ENCODE measurements around the gene VASP.

Gene VASP

DNA sequence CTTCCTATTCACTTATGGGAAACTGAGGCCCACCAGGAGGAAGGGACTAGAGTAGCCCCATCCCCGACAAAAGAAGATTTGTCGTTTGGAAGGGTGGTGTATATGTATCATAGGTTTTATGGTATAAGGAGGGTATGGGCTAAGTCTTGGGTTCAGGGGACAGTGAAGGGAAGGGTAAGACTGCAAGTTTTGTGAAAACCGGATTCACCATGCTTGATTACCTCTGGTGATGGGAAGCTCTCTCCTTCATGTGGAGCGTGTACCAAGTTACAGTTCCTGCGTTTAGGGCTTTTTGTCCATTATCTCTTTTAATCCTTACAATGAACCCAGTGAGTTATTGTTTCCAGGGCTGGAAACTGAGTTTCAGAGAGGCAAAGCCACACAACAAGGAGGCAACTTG lies 3.8 kb downstream of the VASP start:
- no peaks in the 10 kb centered on the region for H3K27me3 ChIP-seq
- H3K4me1 ChIP-seq, result peaks cover 62 to 81% (median 71%) of the 10 kb centered on the region in 10 experiments
- peak overlapping the region in 5 of 11 experiments; percentile 0 to 95 (median 73); a peak in 8 of 22 replicates for H3K9ac ChIP-seq
- peaks cover 0 to 67% (median 13%) of the 10 kb centered on the region in 11 experiments; a peak in 13 of 22 replicates for H3K36me3 ChIP-seq
- H3K27ac ChIP-seq, result 0 out of 22 replicates have a peak overlapping the region, but pooled peaks of 1 of the 11 experiments have one; percentile 18
- H3K4me3 ChIP-seq, result peak overlapping the region in 4 of 10 experiments; percentile 54 to 99 (median 98); a peak in 8 of 20 replicates
- TF ChIP-seq Cebpa-rat (IDR thresholded peaks at IDR 0.05), result no peak
- no peaks in the 10 kb centered on the region for H3K9me3 ChIP-seq (replicated peaks in 1 of 11)
- peaks cover 8 to 82% (median 52%) of the 10 kb centered on the region in 11 experiments; a peak in 18 of 22 replicates for H4K20me1 ChIP-seq
- peak overlapping the region; percentile 34 to 99 (median 94); a peak in 21 of 22 replicates for H3K4me2 ChIP-seq

GRCh38 chr19:45512881-45513483 lies 5.7 kb downstream of the VASP start:
- Histone ChIP-seq H3K27me3 (no peaks in the 10 kb centered on the region), H3K4me3 (peak overlapping the region in 4 of 10 experiments; percentile 54 to 99 (median 98); a peak in 7 of 20 replicates), H3K9me3 (replicated peaks in 1 of 11) (no peaks in the 10 kb centered on the region), H4K20me1 (peaks cover 8 to 94% (median 57%) of the 10 kb centered on the region in 11 experiments; a peak in 18 of 22 replicates), H3K4me1 (peaks cover 76 to 91% (median 83%) of the 10 kb centered on the region in 10 experiments), H3K4me2 (peak overlapping the region; percentile 67 to 99 (median 94)), H3K9ac (peak overlapping the region in 10 of 11 experiments; percentile 4 to 95 (median 70); a peak in 12 of 22 replicates), H3K36me3 (peaks cover 3 to 85% (median 32%) of the 10 kb centered on the region in 11 experiments; a peak in 21 of 22 replicates), H3K27ac (peak overlapping the region; percentile 80 to 94 (median 86); a peak in 21 of 22 replicates)
- no peak for TF ChIP-seq Cebpa-rat (IDR thresholded peaks at IDR 0.05)

GRCh38 chr19:45514376-45515051 lies 7.2 kb downstream of the VASP start:
- H3K4me1 ChIP-seq, result peaks cover 78 to 97% (median 81%) of the 10 kb centered on the region in 10 experiments
- peak overlapping the region; percentile 67 to 99 (median 94) for H3K4me2 ChIP-seq
- TF ChIP-seq Cebpa-rat (IDR thresholded peaks at IDR 0.05), result no peak
- H3K9me3 ChIP-seq (replicated peaks in 1 of 11), result no peaks in the 10 kb centered on the region
- peak overlapping the region; percentile 66 to 95 (median 71) for H3K9ac ChIP-seq
- H3K36me3 ChIP-seq, result peaks cover 18 to 93% (median 47%) of the 10 kb centered on the region in 11 experiments; a peak in 21 of 22 replicates
- H3K27me3 ChIP-seq, result no peaks in the 10 kb centered on the region
- peak overlapping the region; percentile 80 to 94 (median 86) for H3K27ac ChIP-seq
- peaks cover 11 to 91% (median 71%) of the 10 kb centered on the region in 11 experiments; a peak in 19 of 22 replicates for H4K20me1 ChIP-seq
- peak overlapping the region in 8 of 10 experiments; percentile 20 to 99 (median 40); a peak in 16 of 20 replicates for H3K4me3 ChIP-seq

- peaks cover 13 to 91% (median 70%) of the 10 kb centered on the region in 11 experiments; a peak in 19 of 22 replicates for H4K20me1 ChIP-seq
- no peaks in the 10 kb centered on the region for H3K27me3 ChIP-seq
- no peaks in the 10 kb centered on the region for H3K9me3 ChIP-seq (replicated peaks in 1 of 11)
- peak in 9 of 11 experiments; percentile 35 to 90 (median 75); a peak in 15 of 22 replicates for TF ChIP-seq Cebpa-rat (IDR thresholded peaks at IDR 0.05)
- H3K4me1 ChIP-seq, result peaks cover 72 to 97% (median 76%) of the 10 kb centered on the region in 10 experiments
- H3K4me2 ChIP-seq, result peak overlapping the region; percentile 67 to 99 (median 94)
- H3K4me3 ChIP-seq, result peak overlapping the region in 8 of 10 experiments; percentile 32 to 99 (median 43); a peak in 15 of 20 replicates
- peaks cover 21 to 93% (median 53%) of the 10 kb centered on the region in 11 experiments for H3K36me3 ChIP-seq
- peak overlapping the region; percentile 80 to 94 (median 86) for H3K27ac ChIP-seq
- peak overlapping the region; percentile 66 to 95 (median 72) for H3K9ac ChIP-seq
Measured at GRCh38 chr19:45515081-45515624, 7.9 kb downstream of the VASP start.

DNA sequence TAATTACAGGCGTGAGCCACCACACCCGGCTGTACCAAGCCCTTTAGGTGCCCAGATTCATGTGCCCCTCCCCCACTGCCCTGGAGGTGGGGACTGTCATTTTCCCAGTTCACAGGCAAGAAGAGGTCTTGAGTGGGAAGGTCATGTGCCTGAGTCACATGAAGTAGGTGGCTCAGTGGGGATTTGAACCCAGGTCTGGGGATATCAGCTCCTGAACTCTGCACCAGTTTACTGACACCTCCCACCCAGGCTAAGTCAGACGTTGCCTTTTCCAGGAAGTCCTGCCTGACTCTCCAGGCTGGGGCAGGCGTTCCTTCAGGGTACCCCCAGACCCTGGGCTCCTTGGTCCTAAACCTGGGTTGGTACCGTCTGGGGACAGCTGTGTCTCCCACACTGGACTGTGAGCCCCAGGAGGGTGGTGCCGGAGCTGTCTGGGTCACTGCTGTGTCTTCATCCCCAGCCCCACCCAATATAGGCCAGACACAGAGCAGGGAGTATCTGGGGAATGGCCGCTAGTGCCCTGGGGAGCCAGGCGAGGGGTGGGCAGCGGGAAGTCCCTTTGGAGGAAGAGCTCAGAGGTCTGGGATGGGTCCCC lies 8.6 kb downstream of the VASP start:
- Histone ChIP-seq H4K20me1 (peaks cover 16 to 91% (median 62%) of the 10 kb centered on the region in 11 experiments; a peak in 18 of 22 replicates), H3K4me1 (peaks cover 64 to 97% (median 72%) of the 10 kb centered on the region in 10 experiments), H3K27ac (peak overlapping the region; percentile 63 to 94 (median 86)), H3K9me3 (replicated peaks in 1 of 11) (no peaks in the 10 kb centered on the region), H3K4me3 (peak overlapping the region in 9 of 10 experiments; percentile 8 to 99 (median 43); a peak in 15 of 20 replicates), H3K4me2 (peak overlapping the region; percentile 67 to 99 (median 94)), H3K9ac (peak overlapping the region; percentile 65 to 95 (median 71)), H3K36me3 (peaks cover 27 to 93% (median 54%) of the 10 kb centered on the region in 11 experiments), H3K27me3 (no peaks in the 10 kb centered on the region)
- no peak for TF ChIP-seq Cebpa-rat (IDR thresholded peaks at IDR 0.05)

DNA sequence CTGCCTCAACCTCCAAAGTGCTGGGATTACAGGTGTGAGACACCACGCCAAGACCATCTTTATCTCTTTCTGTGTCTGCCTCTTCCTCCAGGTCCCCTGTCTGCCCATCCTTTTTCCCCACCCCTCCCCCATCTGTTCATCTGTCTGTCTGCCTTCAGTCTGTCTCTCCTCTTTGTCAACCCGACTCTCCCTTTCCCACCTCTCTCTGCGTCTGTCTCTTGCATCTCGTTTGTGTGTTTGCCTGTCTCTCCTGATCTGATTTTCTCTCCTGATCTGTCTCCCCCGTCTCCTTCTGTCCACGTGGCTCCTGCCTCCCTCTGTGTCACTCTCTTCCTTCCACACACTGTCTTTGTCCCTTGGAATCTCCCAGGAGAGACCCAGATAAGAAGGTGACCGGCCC lies 10.0 kb downstream of the VASP start:
- H3K4me2 ChIP-seq, result peak overlapping the region in 10 of 11 experiments; percentile 5 to 99 (median 94); a peak in 17 of 22 replicates
- H3K9ac ChIP-seq, result peak overlapping the region in 5 of 11 experiments; percentile 22 to 95 (median 30); a peak in 5 of 22 replicates
- H3K4me1 ChIP-seq, result peaks cover 51 to 97% (median 64%) of the 10 kb centered on the region in 10 experiments
- no peak for TF ChIP-seq Cebpa-rat (IDR thresholded peaks at IDR 0.05)
- H3K27me3 ChIP-seq, result no peaks in the 10 kb centered on the region
- no peaks in the 10 kb centered on the region for H3K9me3 ChIP-seq (replicated peaks in 1 of 11)
- peaks cover 17 to 88% (median 56%) of the 10 kb centered on the region in 11 experiments; a peak in 17 of 22 replicates for H4K20me1 ChIP-seq
- peak overlapping the region in 7 of 11 experiments; percentile 5 to 92 (median 84); a peak in 10 of 22 replicates for H3K27ac ChIP-seq
- H3K36me3 ChIP-seq, result peaks cover 37 to 92% (median 63%) of the 10 kb centered on the region in 11 experiments
- no peak overlapping the region for H3K4me3 ChIP-seq

- TF ChIP-seq Cebpa-rat (IDR thresholded peaks at IDR 0.05), result no peak
- Histone ChIP-seq H3K4me1 (peaks cover 45 to 97% (median 63%) of the 10 kb centered on the region in 10 experiments), H3K4me3 (no peak overlapping the region), H3K9ac (peak overlapping the region in 4 of 11 experiments; percentile 22 to 76 (median 29); a peak in 3 of 22 replicates), H4K20me1 (peaks cover 17 to 82% (median 55%) of the 10 kb centered on the region in 11 experiments; a peak in 17 of 22 replicates), H3K27me3 (no peaks in the 10 kb centered on the region), H3K4me2 (peak overlapping the region in 10 of 11 experiments; percentile 5 to 99 (median 94); a peak in 12 of 22 replicates), H3K9me3 (replicated peaks in 1 of 11) (no peaks in the 10 kb centered on the region), H3K36me3 (peaks cover 37 to 92% (median 68%) of the 10 kb centered on the region in 11 experiments), H3K27ac (peak overlapping the region in 6 of 11 experiments; percentile 25 to 92 (median 88); a peak in 9 of 22 replicates)
Measured at GRCh38 chr19:45517641-45518468, 10.6 kb downstream of the VASP start.
